GM18870 (cell line): ENCODE results near the gene SCN2A.

ENCODE experiments used
- ATAC-seq: cut with Tn5 transposase; IDR thresholded peaks from one replicate; pipeline ENCODE4 v1.9.1; 2021; ENCODE audit warnings: moderate library complexity; ENCODE audit not compliant: unreplicated experiment

SCN2A gene

GRCh38 chr2:165410276-165410675 lies 171.1 kb downstream of the SCN2A start:
- no peak for ATAC-seq

DNA sequence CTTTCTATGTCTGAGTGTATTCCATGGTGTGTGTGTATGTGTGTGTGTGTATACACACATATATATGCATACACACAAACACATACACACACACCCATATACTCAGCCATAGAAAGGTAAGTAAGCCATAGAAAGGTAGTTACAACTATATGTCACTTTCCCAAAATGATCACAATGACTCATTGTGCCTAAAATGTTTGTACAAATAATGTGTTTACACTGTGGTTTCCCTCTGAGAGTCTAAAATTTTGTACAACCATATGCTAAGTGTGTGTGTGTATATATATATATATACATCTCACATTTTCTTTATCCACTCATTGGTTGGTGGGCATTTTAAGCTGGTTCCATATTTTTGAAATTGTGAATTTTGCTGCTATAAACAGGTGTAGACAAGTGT lies 175.0 kb downstream of the SCN2A start:
- ATAC-seq = no peak

DNA sequence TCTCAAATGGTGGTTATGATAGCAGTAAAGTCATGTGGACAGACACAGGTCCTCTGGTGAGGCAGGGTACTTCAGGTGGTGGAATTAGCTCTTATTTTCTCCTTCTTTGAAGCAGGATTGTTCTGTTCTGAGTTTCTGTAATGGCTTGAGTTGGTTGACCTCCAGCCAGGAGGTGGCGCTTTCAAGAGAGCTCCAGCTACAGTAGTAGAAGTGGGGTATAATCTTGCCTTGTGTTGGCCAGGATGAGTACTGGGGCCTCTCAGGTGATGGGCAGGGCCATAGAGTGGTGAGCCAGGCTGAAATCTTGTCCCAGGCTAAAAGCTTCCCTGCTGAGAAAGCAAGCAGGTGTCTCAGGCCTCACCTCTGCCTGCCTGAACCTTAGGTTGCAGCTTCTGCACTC lies 177.8 kb downstream of the SCN2A start:
- no peak for ATAC-seq

DNA sequence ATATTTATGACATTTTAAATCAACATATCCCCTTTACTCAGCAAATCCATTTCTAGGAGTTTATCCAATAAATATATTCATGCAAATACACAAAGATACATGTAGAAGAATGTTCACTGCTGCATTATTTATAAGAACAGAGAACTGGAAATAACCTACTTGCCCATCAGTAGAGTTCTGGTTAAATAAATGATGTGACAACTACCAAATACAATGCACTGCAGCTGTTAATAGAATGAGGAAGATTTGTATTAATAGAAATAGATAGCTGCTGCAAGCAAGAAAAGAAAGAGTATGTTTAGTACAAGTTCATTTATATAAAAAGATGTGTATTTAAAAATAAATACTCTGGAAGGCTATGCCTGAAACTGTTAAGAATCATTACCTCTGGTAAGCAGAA lies 181.0 kb downstream of the SCN2A start:
- no peak for ATAC-seq

- ATAC-seq = no peak
Observed at GRCh38 chr2:165423081-165423480, 183.9 kb downstream of the SCN2A start.

DNA sequence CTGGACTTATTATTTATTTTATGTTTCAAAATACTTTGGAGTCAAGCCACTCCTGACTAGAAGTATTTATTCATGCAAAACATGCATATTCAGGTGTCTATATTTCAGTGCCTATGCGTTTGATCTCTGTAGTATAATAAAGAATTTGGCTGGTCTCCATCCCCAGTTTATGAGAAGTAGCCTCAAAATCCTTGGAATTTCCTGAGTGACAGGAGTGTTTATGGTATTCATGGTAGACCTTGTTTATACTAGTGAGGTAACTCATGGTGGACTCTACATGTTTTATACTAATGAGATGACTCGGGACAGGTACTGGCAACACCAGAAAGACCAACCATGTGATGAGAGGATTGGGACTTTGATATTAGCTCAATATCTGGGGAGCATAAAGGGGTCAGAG lies 186.3 kb downstream of the SCN2A start:
- no peak for ATAC-seq

GRCh38 chr2:165427686-165428085 lies 188.5 kb downstream of the SCN2A start:
- no peak for ATAC-seq

DNA sequence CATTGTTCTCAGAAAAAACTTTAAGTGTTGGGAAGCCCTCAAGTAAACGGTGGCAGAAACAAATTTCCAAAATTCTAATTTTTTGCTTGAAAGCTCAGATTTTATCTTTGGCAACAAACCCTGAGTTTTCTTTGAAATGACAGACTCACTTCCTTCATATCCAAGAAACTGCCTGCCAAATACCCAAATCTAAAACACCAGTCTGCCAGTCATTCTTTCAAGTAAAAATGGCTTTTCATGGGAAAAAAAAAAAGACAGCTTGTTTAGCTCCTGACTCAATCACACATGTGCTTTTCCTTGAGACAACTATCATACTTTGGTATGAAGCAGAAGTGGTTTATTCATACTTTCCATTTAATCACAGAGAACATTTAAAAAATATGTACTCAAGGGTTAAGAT lies 189.7 kb downstream of the SCN2A start:
- no peak for ATAC-seq

GRCh38 chr2:165431014-165431413 lies 191.8 kb downstream of the SCN2A start:
- no peak for ATAC-seq

GRCh38 chr2:165432234-165432966 lies 193.2 kb downstream of the SCN2A start:
- ATAC-seq = no peak

GRCh38 chr2:165434865-165435496 lies 195.8 kb downstream of the SCN2A start:
- ATAC-seq = no peak

DNA sequence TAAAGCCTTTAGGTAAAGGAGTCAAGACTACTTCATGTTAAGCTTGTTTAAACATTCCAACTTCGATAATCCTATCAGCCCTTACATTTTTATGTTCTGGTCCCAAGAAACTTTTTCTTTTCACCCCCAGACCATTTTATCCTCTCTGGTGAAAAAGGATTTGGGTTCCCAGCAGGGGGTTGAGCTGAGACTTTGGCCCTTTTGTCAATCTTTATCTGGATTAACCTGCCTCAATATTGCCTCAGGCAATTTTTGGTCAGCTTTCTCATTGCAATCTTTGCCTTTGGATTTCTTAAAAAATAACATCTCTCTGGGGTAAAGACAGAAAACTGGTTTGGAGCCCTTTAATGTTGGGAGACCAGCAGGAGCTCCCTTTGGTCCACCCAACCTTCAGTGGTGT lies 196.4 kb downstream of the SCN2A start:
- ATAC-seq = no peak

- peak; percentile 81 for ATAC-seq
Observed at GRCh38 chr2:165436559-165436958, 197.3 kb downstream of the SCN2A start.

DNA sequence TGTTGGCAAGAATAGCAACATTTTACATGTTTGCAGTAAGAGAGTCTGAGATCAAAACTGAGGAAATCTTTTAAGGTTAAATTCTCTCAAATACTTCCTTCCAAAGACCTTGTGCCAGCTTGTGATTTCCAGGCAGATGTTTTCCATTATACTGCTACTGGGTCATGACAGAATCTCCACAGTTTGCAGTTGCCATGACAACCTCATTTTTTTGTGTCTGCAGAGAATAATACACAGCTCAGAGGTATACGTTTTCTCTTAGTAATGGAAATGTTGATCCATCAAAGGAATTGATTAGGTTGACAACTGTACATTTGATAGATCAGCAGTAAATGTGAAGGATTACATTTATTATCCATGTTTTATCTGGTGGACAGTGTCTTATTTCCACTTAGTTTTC lies 201.2 kb downstream of the SCN2A start:
- no peak for ATAC-seq
